Activated CD8-positive, alpha-beta memory T cell treated with anti-CD3 and anti-CD28 coated beads for 48 hours (primary cell): Measurements from ENCODE around the gene CDK15.
A peak's percentile ranks its signal among the peaks of the same experiment; 100 is the strongest.
"Not testable (repeated sequence)": the region's sequence is repeated elsewhere in the genome, so short reads cannot be mapped to it uniquely, and the experiment has no call there.

Experiments
- DNase-seq, 3 experiments: peaks; one replicate each; pipeline ENCODE4 v3.0.0-alpha.2; 2020; ENCODE audit warnings: low read depth in 2 of 3, low spot score in 2 of 3

CDK15 gene

GRCh38 chr2:201806442-201807170 lies at the start of gene CDK15:
Gene CDK15, plus strand, starts transcription at chr2:201806537. Its CDS starts 128 bp downstream, at chr2:201806665.
- no peak for DNase-seq

DNA sequence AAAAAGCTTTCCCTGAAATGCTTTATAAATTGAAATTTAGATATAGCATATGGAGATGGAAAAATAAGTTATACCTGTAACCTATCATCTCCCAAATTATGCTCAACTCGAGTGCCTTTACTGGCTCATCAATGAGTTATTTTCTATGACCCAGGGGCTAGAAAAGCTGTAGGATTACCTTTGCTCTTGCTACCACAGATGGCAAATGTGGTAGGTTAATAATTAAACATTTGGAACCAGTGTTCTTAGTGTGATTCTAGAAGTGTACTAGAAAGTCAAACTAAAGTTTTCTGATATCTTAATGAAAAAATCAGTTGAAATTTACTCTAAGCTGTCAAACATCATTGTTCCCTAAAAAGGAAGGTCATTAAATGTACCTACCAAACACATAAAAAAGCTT lies 48.1 kb upstream of the CDK15 start:
- no peak for DNase-seq

DNA sequence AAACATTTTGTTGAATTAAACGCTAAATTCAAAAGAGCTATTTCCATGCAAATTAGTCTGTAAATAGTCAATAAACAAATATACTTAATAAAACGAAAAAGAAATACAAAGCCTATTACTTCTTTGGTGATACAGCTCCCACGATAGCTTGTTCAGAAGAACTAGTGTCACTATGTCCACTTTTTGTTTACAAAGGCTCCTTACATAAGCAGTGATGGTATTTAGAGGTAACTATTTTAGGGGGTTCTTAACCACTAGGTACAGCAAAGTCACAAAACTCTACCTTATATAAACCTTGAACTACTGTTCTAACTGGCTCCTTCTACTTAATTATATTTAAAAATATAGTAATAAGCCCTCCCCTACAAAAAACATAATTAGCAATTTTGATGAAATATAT lies 47.5 kb upstream of the CDK15 start:
- DNase-seq: no peak

- DNase-seq: no peak
Observed at GRCh38 chr2:201759567-201759966, 46.8 kb upstream of the CDK15 start.

- no peak for DNase-seq
Observed at GRCh38 chr2:201761101-201761500, 45.2 kb upstream of the CDK15 start.

GRCh38 chr2:201764469-201764868 lies 41.9 kb upstream of the CDK15 start:
- DNase-seq: not testable (repeated sequence)

DNA sequence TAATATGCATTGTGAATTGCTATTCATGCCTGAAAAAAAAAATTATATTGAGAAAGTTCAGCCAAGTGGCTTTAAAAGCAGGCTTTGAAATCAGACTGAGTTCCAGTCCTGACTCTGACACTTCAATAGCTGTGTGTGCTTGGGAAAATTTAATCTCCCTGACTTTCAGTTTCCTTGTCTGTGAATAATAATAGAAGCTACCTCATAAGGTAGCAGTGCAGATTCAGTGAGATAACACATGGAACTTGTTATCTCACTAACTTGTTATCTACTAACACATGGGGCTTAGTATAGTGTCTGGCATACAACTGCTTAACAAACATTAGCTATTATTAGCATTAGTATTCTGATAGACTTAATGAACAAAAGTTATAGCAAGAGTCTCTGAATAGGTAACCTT lies 40.5 kb upstream of the CDK15 start:
- DNase-seq: no peak

DNA sequence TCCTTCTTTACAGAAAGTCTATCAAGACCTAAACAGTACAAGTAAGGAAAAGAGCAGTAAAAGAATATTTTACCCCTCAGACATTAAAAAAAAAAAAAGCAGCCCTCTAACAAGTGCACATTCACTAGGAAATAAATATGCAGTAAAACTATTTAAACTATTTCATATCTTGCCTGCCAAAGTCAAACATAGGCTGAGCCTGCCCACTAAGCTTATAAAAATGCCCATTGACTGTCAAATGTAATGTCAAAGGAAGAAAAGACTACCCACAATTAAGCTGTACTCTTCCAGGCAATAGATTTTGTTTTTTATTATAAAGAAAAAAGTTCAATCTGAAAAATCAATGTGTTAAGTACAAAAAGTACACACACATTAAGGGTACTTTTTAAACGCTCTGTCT lies 37.4 kb upstream of the CDK15 start:
- no peak for DNase-seq

DNA sequence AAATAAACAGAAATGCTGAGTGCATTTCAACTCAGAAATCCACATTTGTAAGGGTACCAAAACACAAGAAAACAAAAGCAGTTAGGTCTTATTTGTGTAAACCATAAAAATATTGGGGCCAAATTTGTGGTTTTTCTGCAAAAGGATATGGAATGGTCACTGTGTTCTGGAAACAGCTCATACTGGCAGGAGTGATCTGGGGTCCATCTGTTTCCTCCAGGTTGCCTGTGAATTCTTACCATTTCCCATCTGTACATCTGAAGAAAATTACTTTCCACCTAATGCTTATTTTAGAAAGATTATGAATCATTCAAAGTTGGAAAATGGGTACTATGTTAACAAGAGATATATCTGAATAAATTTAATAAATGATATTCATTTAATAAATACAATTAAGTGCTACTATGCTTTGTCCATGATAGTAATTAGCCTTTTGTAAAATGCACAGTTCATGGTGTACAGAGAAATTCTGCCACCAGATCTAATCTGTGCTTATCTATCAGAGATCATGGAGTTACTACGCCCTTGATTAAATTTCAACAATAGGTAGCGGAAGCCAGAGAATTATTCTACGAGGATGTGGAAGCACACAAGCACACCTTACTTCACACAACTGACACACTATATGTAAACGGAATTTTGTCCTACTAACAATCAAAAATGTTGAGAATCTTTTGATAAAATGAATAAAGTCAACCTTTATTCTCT lies 36.5 kb upstream of the CDK15 start:
- DNase-seq: no peak

GRCh38 chr2:201773990-201774389 lies 32.3 kb upstream of the CDK15 start:
- DNase-seq: no peak

DNA sequence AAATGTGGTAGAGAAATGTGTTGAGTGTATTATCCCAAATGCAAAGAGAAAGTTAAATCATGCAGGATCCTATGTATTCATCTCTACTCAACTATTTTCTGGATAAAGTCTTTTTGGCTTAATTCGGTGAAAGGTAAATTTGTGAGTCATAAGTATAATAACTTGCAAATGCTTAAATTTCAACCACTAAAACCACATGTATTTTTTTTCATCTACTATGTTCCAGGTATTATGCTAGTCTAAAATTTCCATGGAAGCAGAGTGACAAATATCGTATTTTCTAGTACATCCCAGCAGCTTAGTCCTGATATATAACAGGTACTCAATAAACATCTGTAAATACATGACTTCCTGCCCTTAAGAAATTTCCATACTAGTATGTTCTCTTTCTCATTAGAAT lies 31.8 kb upstream of the CDK15 start:
- no peak for DNase-seq

DNA sequence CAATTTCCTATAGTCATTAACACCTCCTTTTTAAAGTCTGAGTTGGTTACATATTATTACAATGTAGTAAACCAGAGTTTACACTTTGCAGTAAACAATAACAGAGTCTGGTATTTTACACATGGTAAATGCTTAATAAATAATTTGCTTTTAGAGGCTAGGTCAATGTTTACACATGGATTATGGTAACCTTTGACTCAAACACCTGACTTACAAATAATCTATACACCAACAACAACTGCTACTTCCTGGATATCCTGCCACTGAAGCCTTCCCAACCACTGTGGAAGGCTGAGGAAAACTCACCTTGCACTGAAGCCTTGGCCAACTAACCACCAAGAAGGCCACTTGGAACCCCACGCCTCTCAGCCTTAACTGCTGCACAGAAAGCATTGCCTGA lies 31.0 kb upstream of the CDK15 start:
- DNase-seq: no peak

DNA sequence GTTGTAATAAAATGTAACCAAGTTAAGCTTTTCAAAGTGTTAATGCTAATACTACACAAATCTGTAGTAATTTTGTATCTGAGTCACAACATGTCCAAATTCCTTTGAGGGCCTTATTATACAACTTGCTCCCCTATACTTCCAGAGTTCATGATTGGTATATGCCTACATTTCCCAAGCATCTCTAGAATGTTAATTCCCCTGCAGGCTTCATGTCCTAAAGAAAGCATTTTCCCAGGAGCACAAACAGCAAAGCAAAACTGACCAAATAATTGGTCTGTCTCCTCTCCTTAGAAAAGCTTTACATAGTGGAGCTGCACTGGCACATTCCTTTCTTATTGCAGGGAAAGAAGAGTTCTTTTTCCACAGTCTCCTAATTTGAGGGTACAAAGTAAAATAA lies 29.3 kb upstream of the CDK15 start:
- DNase-seq: no peak

DNA sequence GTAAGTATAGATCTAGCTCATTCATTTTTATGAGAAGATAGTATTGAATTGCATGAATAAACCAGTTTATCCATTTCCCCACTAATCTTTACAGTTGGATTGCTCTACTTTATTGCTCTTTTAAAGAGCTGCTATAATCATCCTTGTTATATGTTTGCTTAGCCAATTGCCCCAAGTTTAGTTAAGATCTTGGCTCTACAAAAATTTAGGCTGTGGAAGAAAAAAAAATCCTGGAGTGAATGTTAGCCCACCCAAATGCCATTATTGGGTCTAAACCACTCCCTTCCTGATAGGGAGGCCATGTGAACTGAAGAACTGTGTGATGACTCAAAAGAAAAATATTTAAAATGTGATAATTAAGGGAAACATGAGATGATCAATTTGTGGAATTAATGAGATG lies 28.5 kb upstream of the CDK15 start:
- no peak for DNase-seq

GRCh38 chr2:201779901-201780673 lies 26.2 kb upstream of the CDK15 start:
- no peak for DNase-seq

DNA sequence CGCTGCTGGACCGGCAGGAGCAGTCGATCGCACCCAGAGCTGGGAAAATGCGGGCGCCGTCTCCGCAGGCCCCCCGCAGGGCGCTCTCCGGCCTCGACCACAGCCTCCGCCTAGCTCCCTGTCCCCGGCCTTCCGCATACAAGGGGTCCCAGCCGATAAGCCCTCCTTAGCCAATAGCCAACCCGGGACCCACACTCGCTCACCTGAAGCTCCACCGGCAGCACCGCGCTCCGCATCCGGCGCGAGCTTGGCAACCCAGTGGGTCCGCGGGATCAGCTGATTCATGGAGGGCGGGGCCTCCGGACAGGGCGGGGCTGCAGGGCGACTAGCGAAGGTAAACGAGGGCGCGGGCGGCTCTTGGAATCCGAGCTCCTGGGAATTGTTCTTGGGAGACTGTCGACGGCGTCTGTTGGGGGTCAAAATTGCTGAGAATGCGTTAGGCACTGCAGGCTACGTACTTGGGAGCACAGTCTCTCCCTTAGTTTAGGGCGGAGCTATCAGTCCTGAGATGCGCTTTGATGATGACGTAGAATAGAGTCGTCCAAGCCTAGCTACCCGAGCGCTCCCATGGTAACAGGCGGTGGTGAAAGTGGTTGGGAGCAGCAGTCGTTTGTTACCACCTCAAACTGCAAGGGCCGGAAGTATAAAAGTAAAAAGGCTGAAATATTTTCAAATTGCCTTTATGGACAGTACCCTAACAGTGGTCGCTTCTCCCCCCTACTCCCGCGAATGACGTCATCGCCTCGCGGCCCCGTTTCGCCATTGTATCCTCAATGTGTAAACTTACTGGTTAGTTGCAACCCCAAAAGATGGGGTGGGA lies 25.5 kb upstream of the CDK15 start, which contains the start of gene ALS2:
TSS of gene ALS2 (minus strand) at position 260 of the 820 bp plus-strand sequence. CDS start 12,048 bp downstream, outside the sequence.
- DNase-seq: peak; percentile 71 to 88 (median 77)

DNA sequence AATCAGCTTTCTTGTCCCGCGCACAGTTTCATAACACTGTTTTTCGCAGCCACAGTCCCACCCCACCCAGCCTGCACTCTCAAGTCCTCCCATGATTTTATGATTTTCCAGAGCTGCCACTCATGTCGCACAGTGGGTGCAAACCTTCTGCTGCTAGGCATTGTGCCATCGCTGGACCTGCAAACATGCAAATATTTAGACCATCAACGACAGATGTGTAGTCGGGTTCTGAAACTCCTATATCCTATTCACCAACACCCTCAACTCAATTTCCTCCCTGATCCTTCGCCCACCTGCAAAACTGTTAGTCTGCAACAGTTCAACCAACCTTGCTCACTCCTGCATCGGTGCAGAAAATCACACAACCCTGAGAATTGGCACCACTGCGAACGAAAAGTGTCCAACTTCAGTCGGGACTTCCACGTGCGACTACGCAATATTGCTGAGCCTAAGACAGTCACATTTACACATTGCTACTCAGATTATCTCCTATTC lies 24.7 kb upstream of the CDK15 start:
- DNase-seq: peak in 1 of 3 experiments; percentile 5

DNA sequence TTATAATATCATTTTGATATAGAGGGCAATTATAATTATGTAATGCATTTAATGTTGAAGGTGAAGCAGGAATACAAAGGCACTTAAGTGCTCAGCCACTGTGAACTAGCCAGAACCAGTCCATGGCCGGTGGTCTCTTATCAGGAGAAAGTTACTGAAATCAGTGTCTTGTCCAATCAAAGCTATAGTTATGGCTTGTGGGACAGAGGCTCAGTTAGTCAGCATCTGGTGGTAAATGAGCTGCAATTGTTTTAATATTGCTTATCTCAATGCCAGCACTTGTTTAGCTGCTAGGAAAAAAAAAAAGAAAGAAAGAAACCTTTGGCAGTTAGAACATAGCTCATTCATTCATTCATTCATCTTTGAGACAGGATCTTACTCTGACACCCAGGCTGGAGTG lies 21.8 kb upstream of the CDK15 start:
- no peak for DNase-seq

GRCh38 chr2:201785135-201785534 lies 21.2 kb upstream of the CDK15 start:
- no peak for DNase-seq

GRCh38 chr2:201786471-201786870 lies 19.9 kb upstream of the CDK15 start:
- no peak for DNase-seq

DNA sequence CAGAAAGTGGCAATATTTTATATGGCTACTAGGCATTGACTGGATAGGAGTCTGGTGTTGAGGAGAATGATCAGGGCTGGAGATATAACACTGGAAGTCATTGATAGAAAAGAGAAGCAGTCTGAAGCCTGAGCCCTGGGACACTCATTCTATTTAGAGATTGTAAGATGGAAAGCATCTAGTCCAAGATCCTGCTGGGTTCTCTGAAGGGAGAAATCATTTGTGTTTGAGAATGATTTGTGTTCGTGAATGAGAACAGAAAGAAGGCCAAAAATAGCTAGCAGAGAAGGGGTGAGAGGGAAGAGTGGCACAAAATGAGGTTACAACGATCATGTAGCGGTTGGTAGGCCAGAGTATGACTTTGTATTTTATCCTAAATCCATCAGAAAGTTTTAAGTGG lies 18.0 kb upstream of the CDK15 start:
- DNase-seq: no peak
